Gastrocnemius medialis (tissue), 4 donors: Measurements from ENCODE around the gene CEBPG.

Experiments
- CTCF ChIP-seq, 5 experiments: fragments of 450-650 bp in 3 of 5; fragments of 200-600 bp in 2 of 5; sonication (generic) in 2 of 5; IDR thresholded peaks in 4 of 5; conservative IDR thresholded peaks in 1 of 5; 1 replicate in 4 of 5; 2 replicates in 1 of 5; pipeline ENCODE4 v1.5.1; 2016 to 2019; ENCODE audit warnings: antibody characterized with exemption in 5 of 5, mild to moderate bottlenecking in 3 of 5, moderate library complexity in 3 of 5
- POLR2A ChIP-seq, 2 donors: fragments of 450-650 bp; IDR thresholded peaks; one replicate each; pipeline ENCODE4 v1.6.1; 2017; ENCODE audit warnings: antibody characterized with exemption in 2 of 2, mild to moderate bottlenecking in 2 of 2, moderate library complexity in 2 of 2

GRCh38 chr19:33399081-33399744, 25.7 kb downstream of the CEBPG start:
- TF ChIP-seq CTCF (IDR thresholded peaks at IDR 0.05 in 4 of 5, conservative IDR thresholded peaks at IDR 0.05 in 1 of 5) (no peak), POLR2A (IDR thresholded peaks at IDR 0.05) (no peak)
